Measurements from ENCODE around the gene ZNF76. TPM values are rescaled to one million over a fixed set of nuclear protein-coding genes. Genes with fewer than 3 reads are reported as not detected.

ZNF76 gene
- total and polyA plus RNA-seq, 9 of the 15 experiments (the other 6 are each of a cell fraction or from before 2014, with no cell fraction given): 1.2 to 17.8 (median 10.7) TPM

DNA sequence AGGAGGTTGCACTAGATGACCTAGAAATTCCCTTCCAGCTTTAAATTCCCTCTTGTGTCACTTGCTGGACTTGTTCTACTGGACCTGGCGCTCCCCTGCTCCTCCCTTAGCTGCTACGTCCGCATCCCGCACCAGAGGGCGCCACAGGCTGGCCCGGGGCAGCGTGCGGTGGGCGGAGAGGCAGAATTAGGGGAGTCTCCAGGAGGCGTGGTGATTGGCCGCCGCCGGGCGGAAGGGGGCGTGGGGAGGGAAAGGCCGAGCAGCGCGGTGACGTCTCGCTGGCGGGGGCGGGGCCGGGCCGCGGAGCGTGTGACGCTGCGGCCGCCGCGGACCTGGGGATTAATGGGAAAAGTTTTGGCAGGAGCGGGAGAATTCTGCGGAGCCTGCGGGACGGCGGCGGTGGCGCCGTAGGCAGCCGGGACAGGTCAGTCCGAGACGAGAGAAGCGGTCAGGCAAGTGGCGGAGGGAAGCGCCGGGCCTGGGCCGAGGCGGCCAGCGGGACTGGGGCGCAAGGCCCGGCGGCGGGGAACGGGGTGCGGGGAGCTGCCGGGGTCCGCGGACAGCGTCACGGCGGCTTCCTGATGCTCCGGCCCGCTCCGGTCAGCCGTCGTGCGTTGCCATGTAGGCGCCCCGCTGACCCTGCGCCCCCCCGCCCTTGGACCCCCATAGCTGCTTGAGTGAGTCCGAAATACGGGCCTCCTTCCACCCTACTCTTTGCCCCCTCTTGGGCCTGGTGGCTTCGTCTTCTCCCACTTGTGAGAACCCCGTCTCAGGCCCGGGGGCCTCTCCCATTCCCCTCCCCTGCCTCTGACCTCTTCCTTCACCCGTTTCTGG, 82.9 kb downstream of the ZNF76 start, which contains the start of gene PPARD (continued):
- TF ChIP-seq, protein P1, sequence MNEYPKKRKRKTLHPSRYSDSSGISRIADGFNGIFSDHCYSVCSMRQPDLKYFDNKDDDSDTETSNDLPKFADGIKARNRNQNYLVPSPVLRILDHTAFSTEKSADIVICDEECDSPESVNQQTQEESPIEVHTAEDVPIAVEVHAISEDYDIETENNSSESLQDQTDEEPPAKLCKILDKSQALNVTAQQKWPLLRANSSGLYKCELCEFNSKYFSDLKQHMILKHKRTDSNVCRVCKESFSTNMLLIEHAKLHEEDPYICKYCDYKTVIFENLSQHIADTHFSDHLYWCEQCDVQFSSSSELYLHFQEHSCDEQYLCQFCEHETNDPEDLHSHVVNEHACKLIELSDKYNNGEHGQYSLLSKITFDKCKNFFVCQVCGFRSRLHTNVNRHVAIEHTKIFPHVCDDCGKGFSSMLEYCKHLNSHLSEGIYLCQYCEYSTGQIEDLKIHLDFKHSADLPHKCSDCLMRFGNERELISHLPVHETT (CRISPR knock-in tag; conservative IDR thresholded peaks at IDR 0.05 in 1 of 2, IDR thresholded peaks at IDR 0.05 in 1 of 2): no peak
- TF ChIP-seq ZBTB8A (IDR thresholded peaks at IDR 0.05; ENCODE audit: partially characterized antibody) (no peak), NFYB (IDR thresholded peaks at IDR 0.05; ENCODE audit: extremely low read depth, insufficient read length) (no peak), MAFK (IDR thresholded peaks at IDR 0.05; ENCODE audit: low read length) (0 out of 2 replicates have a peak, but pooled peaks have one; percentile 4), JUNB (CRISPR knock-in tag; conservative IDR thresholded peaks at IDR 0.05) (no peak), TAF1 (IDR thresholded peaks at IDR 0.05; ENCODE audit: control insufficient read depth, extremely low read depth, insufficient read depth, low read length, severe bottlenecking) (no peak), NR2C2 (CRISPR knock-in tag; IDR thresholded peaks at IDR 0.05) (0 out of 2 replicates have a peak, but pooled peaks have one; percentile 22), NR2C2 (tag; IDR thresholded peaks at IDR 0.05) (no peak), KLF1 (tag; IDR thresholded peaks at IDR 0.05) (0 out of 2 replicates have a peak, but pooled peaks have one; percentile 22), TBL1XR1 (IDR thresholded peaks at IDR 0.05; ENCODE audit: low read length in 2 of 2) (peak; percentile 30 to 63; a peak in 2 of 4 replicates), GABPA (tag; conservative IDR thresholded peaks at IDR 0.05; ENCODE audit: low read depth) (peak; percentile 68), KAT7 (CRISPR knock-in tag; IDR thresholded peaks at IDR 0.05; ENCODE audit: borderline replicate concordance) (no peak; the same call in 1 of the 2 replicates), NCOR1 (IDR thresholded peaks at IDR 0.05) (no peak)
- TF ChIP-seq, protein P2, sequence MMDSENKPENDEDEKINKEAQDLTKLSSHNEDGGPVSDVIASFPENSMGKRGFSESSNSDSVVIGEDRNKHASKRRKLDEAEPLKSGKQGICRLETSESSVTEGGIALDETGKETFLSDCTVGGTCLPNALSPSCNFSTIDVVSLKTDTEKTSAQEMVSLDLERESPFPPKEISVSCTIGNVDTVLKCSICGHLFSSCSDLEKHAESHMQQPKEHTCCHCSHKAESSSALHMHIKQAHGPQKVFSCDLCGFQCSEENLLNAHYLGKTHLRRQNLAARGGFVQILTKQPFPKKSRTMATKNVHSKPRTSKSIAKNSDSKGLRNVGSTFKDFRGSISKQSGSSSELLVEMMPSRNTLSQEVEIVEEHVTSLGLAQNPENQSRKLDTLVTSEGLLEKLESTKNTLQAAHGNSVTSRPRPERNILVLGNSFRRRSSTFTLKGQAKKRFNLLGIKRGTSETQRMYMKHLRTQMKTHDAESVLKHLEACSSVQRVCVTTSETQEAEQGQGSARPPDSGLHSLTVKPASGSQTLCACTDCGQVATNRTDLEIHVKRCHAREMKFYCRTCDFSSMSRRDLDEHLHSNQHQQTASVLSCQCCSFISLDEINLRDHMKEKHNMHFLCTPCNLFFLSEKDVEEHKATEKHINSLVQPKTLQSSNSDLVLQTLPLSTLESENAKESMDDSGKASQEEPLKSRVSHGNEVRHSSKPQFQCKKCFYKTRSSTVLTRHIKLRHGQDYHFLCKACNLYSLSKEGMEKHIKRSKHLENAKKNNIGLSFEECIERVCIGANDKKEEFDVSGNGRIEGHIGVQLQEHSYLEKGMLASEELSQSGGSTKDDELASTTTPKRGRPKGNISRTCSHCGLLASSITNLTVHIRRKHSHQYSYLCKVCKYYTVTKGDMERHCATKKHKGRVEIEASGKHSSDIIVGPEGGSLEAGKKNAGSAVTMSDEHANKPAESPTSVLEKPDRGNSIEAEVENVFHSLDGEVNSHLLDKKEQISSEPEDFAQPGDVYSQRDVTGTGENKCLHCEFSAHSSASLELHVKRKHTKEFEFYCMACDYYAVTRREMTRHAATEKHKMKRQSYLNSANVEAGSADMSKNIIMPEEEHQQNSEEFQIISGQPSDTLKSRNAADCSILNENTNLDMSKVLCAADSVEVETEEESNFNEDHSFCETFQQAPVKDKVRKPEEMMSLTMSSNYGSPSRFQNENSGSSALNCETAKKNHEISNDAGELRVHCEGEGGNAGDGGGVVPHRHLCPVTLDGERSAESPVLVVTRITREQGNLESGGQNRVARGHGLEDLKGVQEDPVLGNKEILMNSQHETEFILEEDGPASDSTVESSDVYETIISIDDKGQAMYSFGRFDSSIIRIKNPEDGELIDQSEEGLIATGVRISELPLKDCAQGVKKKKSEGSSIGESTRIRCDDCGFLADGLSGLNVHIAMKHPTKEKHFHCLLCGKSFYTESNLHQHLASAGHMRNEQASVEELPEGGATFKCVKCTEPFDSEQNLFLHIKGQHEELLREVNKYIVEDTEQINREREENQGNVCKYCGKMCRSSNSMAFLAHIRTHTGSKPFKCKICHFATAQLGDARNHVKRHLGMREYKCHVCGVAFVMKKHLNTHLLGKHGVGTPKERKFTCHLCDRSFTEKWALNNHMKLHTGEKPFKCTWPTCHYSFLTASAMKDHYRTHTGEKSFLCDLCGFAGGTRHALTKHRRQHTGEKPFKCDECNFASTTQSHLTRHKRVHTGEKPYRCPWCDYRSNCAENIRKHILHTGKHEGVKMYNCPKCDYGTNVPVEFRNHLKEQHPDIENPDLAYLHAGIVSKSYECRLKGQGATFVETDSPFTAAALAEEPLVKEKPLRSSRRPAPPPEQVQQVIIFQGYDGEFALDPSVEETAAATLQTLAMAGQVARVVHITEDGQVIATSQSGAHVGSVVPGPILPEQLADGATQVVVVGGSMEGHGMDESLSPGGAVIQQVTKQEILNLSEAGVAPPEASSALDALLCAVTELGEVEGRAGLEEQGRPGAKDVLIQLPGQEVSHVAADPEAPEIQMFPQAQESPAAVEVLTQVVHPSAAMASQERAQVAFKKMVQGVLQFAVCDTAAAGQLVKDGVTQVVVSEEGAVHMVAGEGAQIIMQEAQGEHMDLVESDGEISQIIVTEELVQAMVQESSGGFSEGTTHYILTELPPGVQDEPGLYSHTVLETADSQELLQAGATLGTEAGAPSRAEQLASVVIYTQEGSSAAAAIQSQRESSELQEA (IDR thresholded peaks at IDR 0.05; ENCODE audit: low read depth): no peak
- TF ChIP-seq, protein P3, sequence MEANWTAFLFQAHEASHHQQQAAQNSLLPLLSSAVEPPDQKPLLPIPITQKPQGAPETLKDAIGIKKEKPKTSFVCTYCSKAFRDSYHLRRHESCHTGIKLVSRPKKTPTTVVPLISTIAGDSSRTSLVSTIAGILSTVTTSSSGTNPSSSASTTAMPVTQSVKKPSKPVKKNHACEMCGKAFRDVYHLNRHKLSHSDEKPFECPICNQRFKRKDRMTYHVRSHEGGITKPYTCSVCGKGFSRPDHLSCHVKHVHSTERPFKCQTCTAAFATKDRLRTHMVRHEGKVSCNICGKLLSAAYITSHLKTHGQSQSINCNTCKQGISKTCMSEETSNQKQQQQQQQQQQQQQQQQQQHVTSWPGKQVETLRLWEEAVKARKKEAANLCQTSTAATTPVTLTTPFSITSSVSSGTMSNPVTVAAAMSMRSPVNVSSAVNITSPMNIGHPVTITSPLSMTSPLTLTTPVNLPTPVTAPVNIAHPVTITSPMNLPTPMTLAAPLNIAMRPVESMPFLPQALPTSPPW (CRISPR knock-in tag; IDR thresholded peaks at IDR 0.05): peak; percentile 84

All from K562 (cell line).